RWPE2 (cell line): Measurements from ENCODE around the gene FAM114A1.

Experiments used
- ATAC-seq: fragments of 200-7000 bp; cut with Tn5 transposase; 3 replicates; pipeline ENCODE4 v1.9.1; 2021; ENCODE audit warnings: low read depth
- DNase-seq: peaks from one replicate; pipeline ENCODE4 v3.0.0-alpha.2; 2020; ENCODE audit warnings: low spot score
- H3K27ac ChIP-seq: fragments of 450-650 bp; 2 replicates; pipeline ENCODE4 v1.5.1; 2017; ENCODE audit warnings: mild to moderate bottlenecking; ENCODE audit not compliant: poor library complexity, severe bottlenecking
- H3K27me3 ChIP-seq: fragments of 250-450 bp; sonication (Bioruptor Pico); 2 replicates; pipeline ENCODE4 v1.5.1; 2021; ENCODE audit warnings: mild to moderate bottlenecking, moderate library complexity; ENCODE audit not compliant: insufficient read depth, poor library complexity, severe bottlenecking
- H3K36me3 ChIP-seq: fragments of 250-450 bp; sonication (Bioruptor Pico); 2 replicates; pipeline ENCODE4 v1.5.1; 2020; ENCODE audit warnings: low read depth, mild to moderate bottlenecking, moderate library complexity
- H3K4me1 ChIP-seq: fragments of 250-450 bp; sonication (Bioruptor Pico); 2 replicates; pipeline ENCODE4 v1.5.1; 2021; ENCODE audit warnings: mild to moderate bottlenecking, moderate library complexity; ENCODE audit not compliant: insufficient read depth, poor library complexity, severe bottlenecking
- H3K4me3 ChIP-seq: fragments of 250-450 bp; sonication (Bioruptor Pico); 2 replicates; pipeline ENCODE4 v1.5.1; 2021; ENCODE audit warnings: mild to moderate bottlenecking, moderate library complexity; ENCODE audit not compliant: severe bottlenecking
- H3K9me3 ChIP-seq: fragments of 250-450 bp; sonication (Bioruptor Pico); 2 replicates; pipeline ENCODE4 v1.5.1; 2021; ENCODE audit warnings: mild to moderate bottlenecking, moderate library complexity; ENCODE audit not compliant: severe bottlenecking
- CTCF ChIP-seq: fragments of 450-650 bp; IDR thresholded peaks from one replicate; pipeline ENCODE4 v1.5.1; 2017; ENCODE audit warnings: mild to moderate bottlenecking, moderate library complexity; ENCODE audit not compliant: poor library complexity, severe bottlenecking

FAM114A1 gene

GRCh38 chr4:38857354-38858096 lies 10.1 kb upstream of the FAM114A1 start:
- peak; percentile 94 for ATAC-seq
- Histone ChIP-seq H3K27ac (peak overlapping the region; percentile 89), H3K4me3 (peak overlapping the region; percentile 32), H3K9me3 (no peaks in the 10 kb centered on the region), H3K36me3 (no peaks in the 10 kb centered on the region), H3K27me3 (no peaks in the 10 kb centered on the region), H3K4me1 (peaks cover 22% of the 10 kb centered on the region)
- DNase-seq: no peak
- no peak for TF ChIP-seq CTCF

GRCh38 chr4:38858097-38858420 lies 9.5 kb upstream of the FAM114A1 start:
- Histone ChIP-seq H3K4me3 (no peak overlapping the region), H3K27ac (peak overlapping the region; percentile 89), H3K36me3 (no peaks in the 10 kb centered on the region), H3K27me3 (no peaks in the 10 kb centered on the region), H3K4me1 (peaks cover 22% of the 10 kb centered on the region), H3K9me3 (no peaks in the 10 kb centered on the region)
- DNase-seq (no peak), ATAC-seq (no peak)
- no peak for TF ChIP-seq CTCF

GRCh38 chr4:38859501-38859900 lies 8.1 kb upstream of the FAM114A1 start:
- ATAC-seq (no peak), DNase-seq (no peak)
- Histone ChIP-seq H3K9me3 (no peaks in the 10 kb centered on the region), H3K36me3 (no peaks in the 10 kb centered on the region), H3K27me3 (no peaks in the 10 kb centered on the region), H3K4me3 (no peak overlapping the region), H3K27ac (no peak overlapping the region), H3K4me1 (peaks cover 22% of the 10 kb centered on the region)
- no peak for TF ChIP-seq CTCF

- H3K27me3 ChIP-seq: no peaks in the 10 kb centered on the region
- peak; percentile 71 for TF ChIP-seq CTCF
- DNase-seq (no peak), ATAC-seq (no peak)
- H3K27ac ChIP-seq: no peak overlapping the region
- H3K4me1 ChIP-seq: peaks cover 15% of the 10 kb centered on the region
- H3K36me3 ChIP-seq: no peaks in the 10 kb centered on the region
- H3K4me3 ChIP-seq: no peak overlapping the region
- H3K9me3 ChIP-seq: no peaks in the 10 kb centered on the region
Measured at GRCh38 chr4:38860788-38861424, 6.7 kb upstream of the FAM114A1 start.

- Histone ChIP-seq H3K27ac (no peak overlapping the region), H3K9me3 (no peaks in the 10 kb centered on the region), H3K4me1 (peaks cover 14% of the 10 kb centered on the region), H3K36me3 (no peaks in the 10 kb centered on the region), H3K27me3 (no peaks in the 10 kb centered on the region), H3K4me3 (no peak overlapping the region)
- DNase-seq: no peak
- TF ChIP-seq CTCF: no peak
- ATAC-seq: no peak
Measured at GRCh38 chr4:38861791-38862190, 5.8 kb upstream of the FAM114A1 start.
